ENCODE measurements around the gene DPPA3. TPM values are rescaled to one million over a fixed set of nuclear protein-coding genes. Genes with fewer than 3 reads are reported as not detected.
"Not testable (repeated sequence)": the region's sequence is repeated elsewhere in the genome, so short reads cannot be mapped to it uniquely, and the experiment has no call there.

The DPPA3 gene
- total RNA-seq, 2 donors from 2014 or later = not detected

- TF ChIP-seq CTCF (IDR thresholded peaks at IDR 0.05) (no peak), POLR2A (IDR thresholded peaks at IDR 0.05) (no peak)
- intact Hi-C loops (cut with DNase I) = no loop called here
- Histone ChIP-seq H3K27me3 (no peaks in the 10 kb centered on the region), H3K4me1 (no peaks in the 10 kb centered on the region), H3K9me3 (no peaks in the 10 kb centered on the region), H3K27ac (no peak overlapping the region), H3K4me3 (no peak overlapping the region), H3K36me3 (replicated peaks in 1 of 2; ENCODE audit: insufficient read depth in 1 of 2, low read depth in 2 of 2) (no peaks in the 10 kb centered on the region)
- ATAC-seq (no peak), DNase-seq (no peak)
- 59 to 63% methylated on average over 3 of the region's 3 CpGs for WGBS, 2 donors
Observed at GRCh38 chr12:7723926-7724325, 12.7 kb downstream of the DPPA3 start.

DNA sequence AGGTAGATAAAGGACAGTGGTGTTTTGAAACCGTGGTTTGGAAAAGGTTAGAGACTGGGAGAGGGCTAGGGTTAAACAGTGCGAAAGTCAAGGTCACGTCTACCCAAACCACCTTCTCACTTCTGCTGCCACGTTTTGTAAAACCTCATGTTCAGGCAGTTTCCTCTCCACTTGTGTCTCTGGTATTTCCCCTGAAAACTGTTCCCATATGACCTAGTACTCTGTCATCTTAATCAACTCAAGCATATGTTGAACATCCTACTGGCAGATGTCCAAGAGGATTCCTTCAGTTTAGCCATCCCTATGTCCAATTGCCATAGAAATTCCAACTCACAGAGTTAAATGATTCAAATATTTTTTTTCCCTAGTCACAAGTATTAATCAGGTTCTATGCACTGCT is 18.5 kb downstream of the DPPA3 start:
- Histone ChIP-seq H3K4me1 (no peaks in the 10 kb centered on the region), H3K9me3 (no peaks in the 10 kb centered on the region), H3K36me3 (replicated peaks in 1 of 2; ENCODE audit: insufficient read depth in 1 of 2, low read depth in 2 of 2) (no peaks in the 10 kb centered on the region), H3K4me3 (no peak overlapping the region), H3K27ac (no peak overlapping the region), H3K27me3 (no peaks in the 10 kb centered on the region)
- TF ChIP-seq POLR2A (IDR thresholded peaks at IDR 0.05) = no peak
- TF ChIP-seq CTCF (IDR thresholded peaks at IDR 0.05) = no peak
- DNase-seq (no peak), ATAC-seq (no peak)
- 13 to 23% methylated on average over 4 of the region's 4 CpGs for WGBS, 2 donors
- intact Hi-C loops (cut with DNase I) = no loop called here

GRCh38 chr12:7730984-7731383 is 19.8 kb downstream of the DPPA3 start:
- H3K27me3 ChIP-seq; DNase-seq; intact Hi-C loops (cut with DNase I); H3K4me3 ChIP-seq; H3K4me1 ChIP-seq; H3K9me3 ChIP-seq; H3K36me3 ChIP-seq (replicated peaks in 1 of 2; ENCODE audit: insufficient read depth in 1 of 2, low read depth in 2 of 2); ATAC-seq; H3K27ac ChIP-seq: not testable (repeated sequence)

DNA sequence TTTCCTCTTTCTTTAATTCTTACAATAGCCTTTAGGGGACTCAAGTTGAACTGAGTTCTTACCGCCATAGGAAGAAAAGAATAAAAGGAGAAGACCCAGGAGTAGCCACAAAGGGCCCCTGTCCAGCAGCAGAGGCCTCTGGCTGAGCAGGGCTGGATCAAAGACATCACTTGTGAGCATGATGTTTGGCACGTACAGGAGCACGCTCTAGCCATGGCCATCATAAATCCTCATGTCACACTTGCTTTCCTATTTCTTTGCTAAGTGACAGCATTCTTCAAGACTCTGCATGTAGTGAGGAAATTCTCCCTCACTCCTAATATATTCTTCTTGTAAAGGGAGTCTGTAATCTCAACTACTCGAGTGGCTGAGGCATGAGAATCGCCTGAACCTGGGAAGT is 20.3 kb downstream of the DPPA3 start:
- H3K4me3 ChIP-seq = no peak overlapping the region
- WGBS, 2 donors = 52 to 55% methylated on average over 5 of the region's 5 CpGs
- TF ChIP-seq POLR2A (IDR thresholded peaks at IDR 0.05) (no peak), CTCF (IDR thresholded peaks at IDR 0.05) (no peak)
- DNase-seq (no peak), ATAC-seq (no peak)
- H3K4me1 ChIP-seq = no peaks in the 10 kb centered on the region
- intact Hi-C loops (cut with DNase I) = no loop called here
- H3K36me3 ChIP-seq (replicated peaks in 1 of 2; ENCODE audit: insufficient read depth in 1 of 2, low read depth in 2 of 2) = no peaks in the 10 kb centered on the region
- no peaks in the 10 kb centered on the region for H3K27me3 ChIP-seq
- H3K9me3 ChIP-seq = no peaks in the 10 kb centered on the region
- no peak overlapping the region for H3K27ac ChIP-seq

DNA sequence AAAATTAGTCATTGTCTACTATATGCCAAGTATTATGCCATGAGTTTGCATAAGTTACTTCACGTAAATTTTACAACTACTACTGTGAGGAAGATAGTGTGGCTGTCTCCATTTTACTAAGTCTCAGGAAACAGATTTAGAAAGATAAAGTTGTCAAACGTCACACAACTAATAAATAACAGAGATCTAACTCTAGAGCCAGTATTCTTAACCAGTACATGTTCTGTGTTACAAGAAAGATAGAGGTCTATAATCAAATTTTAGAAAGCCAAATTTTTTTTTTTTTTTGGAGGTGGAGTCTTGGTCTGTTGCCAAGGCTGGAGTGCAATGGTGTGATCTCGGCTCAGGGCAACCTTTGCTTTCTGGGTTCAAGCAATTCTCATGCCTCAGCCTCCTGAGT is 21.8 kb downstream of the DPPA3 start:
- no peak for TF ChIP-seq POLR2A (IDR thresholded peaks at IDR 0.05)
- TF ChIP-seq CTCF (IDR thresholded peaks at IDR 0.05) = no peak
- Histone ChIP-seq H3K27me3 (no peaks in the 10 kb centered on the region), H3K36me3 (replicated peaks in 1 of 2; ENCODE audit: insufficient read depth in 1 of 2, low read depth in 2 of 2) (no peaks in the 10 kb centered on the region), H3K27ac (no peak overlapping the region), H3K4me1 (no peaks in the 10 kb centered on the region), H3K4me3 (no peak overlapping the region), H3K9me3 (no peaks in the 10 kb centered on the region)
- WGBS, 2 donors = 36 to 43% methylated on average over 3 of the region's 3 CpGs
- ATAC-seq (no peak), DNase-seq (no peak)
- intact Hi-C loops (cut with DNase I) = no loop called here

All from body of pancreas (tissue), 4 donors.